ENCODE results near the gene MT1A.
A peak's percentile ranks its signal among the peaks of the same experiment; 100 is the strongest.

Gene MT1A

DNA sequence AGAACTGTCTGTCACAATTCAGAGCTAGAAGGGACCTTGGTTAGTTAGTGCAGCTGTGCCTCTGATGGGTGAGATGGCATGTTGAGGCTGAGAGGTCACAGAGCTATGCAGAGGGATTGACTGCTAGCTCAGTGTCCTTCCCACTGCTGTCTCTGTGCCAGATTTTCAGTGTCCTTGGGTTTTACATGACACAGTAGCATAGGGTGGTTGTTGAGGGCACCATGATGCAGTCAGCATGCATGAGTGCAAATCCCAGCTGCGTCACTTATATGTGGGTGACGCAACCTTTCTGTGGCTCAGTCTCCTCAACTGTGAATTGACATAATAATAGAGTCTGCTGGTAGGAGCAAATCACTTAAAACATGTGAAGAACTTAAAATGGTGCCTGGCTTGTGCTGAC lies 2.7 kb downstream of the MT1A start:
- DNase-seq = no peak
- Mint-ChIP-seq H3K9me3 (no peaks in the 10 kb centered on the region), H3K27me3 (ENCODE audit: low read depth, poor library complexity) (peaks cover 100% of the 10 kb centered on the region), H3K4me3 (no peak overlapping the region), H3K27ac (no peak overlapping the region), H3K36me3 (ENCODE audit: low read depth) (no peaks in the 10 kb centered on the region), H3K4me1 (peaks cover 22% of the 10 kb centered on the region)
- TF ChIP-seq, protein P1, sequence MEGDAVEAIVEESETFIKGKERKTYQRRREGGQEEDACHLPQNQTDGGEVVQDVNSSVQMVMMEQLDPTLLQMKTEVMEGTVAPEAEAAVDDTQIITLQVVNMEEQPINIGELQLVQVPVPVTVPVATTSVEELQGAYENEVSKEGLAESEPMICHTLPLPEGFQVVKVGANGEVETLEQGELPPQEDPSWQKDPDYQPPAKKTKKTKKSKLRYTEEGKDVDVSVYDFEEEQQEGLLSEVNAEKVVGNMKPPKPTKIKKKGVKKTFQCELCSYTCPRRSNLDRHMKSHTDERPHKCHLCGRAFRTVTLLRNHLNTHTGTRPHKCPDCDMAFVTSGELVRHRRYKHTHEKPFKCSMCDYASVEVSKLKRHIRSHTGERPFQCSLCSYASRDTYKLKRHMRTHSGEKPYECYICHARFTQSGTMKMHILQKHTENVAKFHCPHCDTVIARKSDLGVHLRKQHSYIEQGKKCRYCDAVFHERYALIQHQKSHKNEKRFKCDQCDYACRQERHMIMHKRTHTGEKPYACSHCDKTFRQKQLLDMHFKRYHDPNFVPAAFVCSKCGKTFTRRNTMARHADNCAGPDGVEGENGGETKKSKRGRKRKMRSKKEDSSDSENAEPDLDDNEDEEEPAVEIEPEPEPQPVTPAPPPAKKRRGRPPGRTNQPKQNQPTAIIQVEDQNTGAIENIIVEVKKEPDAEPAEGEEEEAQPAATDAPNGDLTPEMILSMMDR (IDR thresholded peaks at IDR 0.05) = no peak

DNA sequence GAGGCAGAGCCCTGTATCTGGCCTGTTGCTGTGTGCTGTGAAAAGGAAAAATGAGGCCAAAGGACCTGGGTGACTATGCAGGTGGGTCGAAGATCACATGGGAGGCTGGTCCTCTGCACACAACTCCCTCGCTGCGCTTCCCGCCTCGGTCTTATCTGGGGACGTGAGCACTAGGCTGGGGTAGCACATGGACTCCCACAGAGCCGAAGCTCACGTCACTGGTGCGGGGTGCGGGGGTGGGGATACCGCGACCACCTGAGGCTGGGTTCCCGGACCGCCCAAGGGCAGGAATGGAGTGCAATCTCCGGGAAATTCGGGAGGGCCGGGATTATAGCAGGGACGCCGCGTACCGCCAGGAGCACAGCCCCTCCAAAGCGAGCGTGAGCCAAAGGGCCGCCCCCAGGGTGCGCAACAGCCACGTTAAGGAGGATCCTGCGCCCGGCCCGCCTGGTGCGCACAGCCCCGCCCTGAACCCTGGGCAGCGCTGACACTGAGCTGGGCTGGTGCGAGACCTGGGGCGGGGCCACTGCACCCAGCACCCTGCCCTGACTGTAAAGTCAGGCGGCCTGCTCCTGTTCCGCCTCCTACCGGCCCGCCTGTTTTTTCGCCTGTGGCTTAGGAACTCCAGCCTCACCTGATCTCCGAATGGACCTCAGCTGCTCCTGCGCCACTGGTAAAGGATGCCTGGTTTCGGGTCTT lies 4.8 kb downstream of the MT1A start:
- H3K4me3 Mint-ChIP-seq = peak overlapping the region; percentile 13

DNA sequence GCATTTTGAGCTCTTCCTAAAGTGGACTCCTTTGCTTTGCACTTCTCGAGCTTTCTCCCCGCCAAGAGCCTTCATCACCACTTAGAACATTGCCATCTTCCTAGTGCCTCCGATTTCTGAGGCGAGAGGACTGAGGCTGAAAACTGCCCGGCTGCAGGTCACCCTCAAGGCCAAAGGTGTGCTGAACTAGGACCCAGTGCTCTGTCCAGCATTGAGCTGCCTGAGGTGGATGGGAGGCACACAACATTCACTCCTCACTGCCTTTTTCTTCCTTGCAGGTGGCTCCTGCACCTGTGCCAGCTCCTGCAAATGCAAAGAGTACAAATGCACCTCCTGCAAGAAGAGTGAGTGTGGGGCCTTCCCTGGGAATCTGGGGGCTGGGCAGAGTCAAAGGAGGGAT lies 5.4 kb downstream of the MT1A start:
- Mint-ChIP-seq H3K36me3 (ENCODE audit: low read depth) (no peaks in the 10 kb centered on the region), H3K9me3 (no peaks in the 10 kb centered on the region), H3K27ac (no peak overlapping the region), H3K4me1 (peaks cover 16% of the 10 kb centered on the region), H3K4me3 (peak overlapping the region; percentile 13), H3K27me3 (ENCODE audit: low read depth, poor library complexity) (peaks cover 100% of the 10 kb centered on the region)
- DNase-seq = no peak
- TF ChIP-seq, protein P1 (IDR thresholded peaks at IDR 0.05) = no peak

More for the DNA sequence above, 4.8 kb downstream of the MT1A start:
- DNase-seq = peak; percentile 63
- no peak overlapping the region for H3K27ac Mint-ChIP-seq
- no peaks in the 10 kb centered on the region for H3K9me3 Mint-ChIP-seq
- peaks cover 16% of the 10 kb centered on the region for H3K4me1 Mint-ChIP-seq
- H3K27me3 Mint-ChIP-seq (ENCODE audit: low read depth, poor library complexity) = peaks cover 100% of the 10 kb centered on the region
- TF ChIP-seq, protein P1 (IDR thresholded peaks at IDR 0.05) = no peak
- H3K36me3 Mint-ChIP-seq (ENCODE audit: low read depth) = no peaks in the 10 kb centered on the region

DNA sequence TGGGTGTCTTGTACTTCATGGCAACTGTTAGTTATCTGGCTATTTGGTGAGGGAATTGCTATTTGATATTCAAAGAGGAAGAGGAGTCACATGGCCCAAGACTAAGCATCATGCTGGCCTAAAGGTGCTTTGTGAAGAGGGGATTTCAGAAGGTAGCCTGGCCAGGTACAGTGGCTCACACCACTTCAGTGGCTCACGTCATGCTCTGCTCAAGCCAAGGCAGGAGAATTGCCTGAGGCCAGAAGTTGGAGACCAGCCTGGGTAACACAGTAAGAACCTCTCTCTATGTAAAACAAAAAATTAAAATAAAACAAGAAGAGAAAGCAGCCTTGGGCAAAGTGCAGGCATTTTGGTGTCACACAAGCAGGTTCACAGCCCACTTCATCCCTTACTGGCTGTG lies 6.8 kb downstream of the MT1A start:
- TF ChIP-seq, protein P1 (IDR thresholded peaks at IDR 0.05) = no peak
- Mint-ChIP-seq H3K9me3 (no peaks in the 10 kb centered on the region), H3K27ac (no peak overlapping the region), H3K4me1 (peaks cover 13% of the 10 kb centered on the region), H3K4me3 (no peak overlapping the region), H3K27me3 (ENCODE audit: low read depth, poor library complexity) (peaks cover 100% of the 10 kb centered on the region), H3K36me3 (ENCODE audit: low read depth) (no peaks in the 10 kb centered on the region)
- no peak for DNase-seq

DNA sequence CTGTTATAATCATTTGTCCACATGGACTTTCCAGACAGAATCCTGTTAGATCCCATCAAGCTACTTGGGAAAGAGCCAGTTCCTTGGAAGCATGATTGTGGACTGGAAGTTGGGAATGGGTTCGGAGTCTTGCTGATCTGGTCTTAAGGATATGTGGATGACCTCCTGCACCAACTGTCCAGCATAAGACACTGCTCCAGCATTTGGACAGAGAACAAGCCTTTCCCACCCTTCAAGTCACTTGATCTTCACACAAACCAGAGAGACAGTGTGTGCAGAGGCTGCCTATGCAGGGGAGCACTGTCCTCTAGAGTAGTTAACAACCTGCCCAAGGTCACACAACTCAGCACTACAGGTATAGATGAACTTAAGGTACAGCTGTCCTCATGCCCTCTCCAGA lies 7.4 kb downstream of the MT1A start:
- peaks cover 8% of the 10 kb centered on the region for H3K4me1 Mint-ChIP-seq
- TF ChIP-seq, protein P1 (IDR thresholded peaks at IDR 0.05) = no peak
- H3K4me3 Mint-ChIP-seq = no peak overlapping the region
- H3K27ac Mint-ChIP-seq = no peak overlapping the region
- H3K9me3 Mint-ChIP-seq = no peaks in the 10 kb centered on the region
- DNase-seq = no peak
- peaks cover 100% of the 10 kb centered on the region for H3K27me3 Mint-ChIP-seq (ENCODE audit: low read depth, poor library complexity)
- no peaks in the 10 kb centered on the region for H3K36me3 Mint-ChIP-seq (ENCODE audit: low read depth)

Measured in nephron progenitor cell (in vitro differentiated cells).